Prostate gland (tissue), 2 donors: ENCODE data around the gene NPTN.

Experiments
- CTCF ChIP-seq, 4 experiments: fragments of 200-600 bp in 2 of 4; fragments of 450-650 bp in 2 of 4; sonication (generic) in 2 of 4; IDR thresholded peaks; 1 replicate in 3 of 4; 2 replicates in 1 of 4; pipeline ENCODE4 v1.5.1; 2016 to 2019; ENCODE audit warnings: antibody characterized with exemption in 4 of 4, mild to moderate bottlenecking in 2 of 4, moderate library complexity in 2 of 4
- POLR2A ChIP-seq: fragments of 450-650 bp; IDR thresholded peaks from one replicate; pipeline ENCODE4 v1.6.1; 2016; ENCODE audit warnings: antibody characterized with exemption, mild to moderate bottlenecking
- POLR2AphosphoS5 ChIP-seq: sonication (generic); formaldehyde crosslinking; IDR thresholded peaks from one replicate; pipeline ENCODE4 v1.6.1; 2017; ENCODE audit warnings: antibody characterized with exemption

GRCh38 chr15:73540161-73540560, 93.0 kb downstream of the NPTN start:
- TF ChIP-seq POLR2AphosphoS5 (no peak), CTCF (IDR thresholded peaks at IDR 0.05) (no peak), POLR2A (no peak)
